ENCODE results near the gene ATXN1. TPM values are rescaled to one million over a fixed set of nuclear protein-coding genes. Genes with fewer than 3 reads are reported as not detected.

ATXN1 gene
- total and polyA plus RNA-seq, 2 experiments from 2014 or later = 4.8 to 9.1 TPM

DNA sequence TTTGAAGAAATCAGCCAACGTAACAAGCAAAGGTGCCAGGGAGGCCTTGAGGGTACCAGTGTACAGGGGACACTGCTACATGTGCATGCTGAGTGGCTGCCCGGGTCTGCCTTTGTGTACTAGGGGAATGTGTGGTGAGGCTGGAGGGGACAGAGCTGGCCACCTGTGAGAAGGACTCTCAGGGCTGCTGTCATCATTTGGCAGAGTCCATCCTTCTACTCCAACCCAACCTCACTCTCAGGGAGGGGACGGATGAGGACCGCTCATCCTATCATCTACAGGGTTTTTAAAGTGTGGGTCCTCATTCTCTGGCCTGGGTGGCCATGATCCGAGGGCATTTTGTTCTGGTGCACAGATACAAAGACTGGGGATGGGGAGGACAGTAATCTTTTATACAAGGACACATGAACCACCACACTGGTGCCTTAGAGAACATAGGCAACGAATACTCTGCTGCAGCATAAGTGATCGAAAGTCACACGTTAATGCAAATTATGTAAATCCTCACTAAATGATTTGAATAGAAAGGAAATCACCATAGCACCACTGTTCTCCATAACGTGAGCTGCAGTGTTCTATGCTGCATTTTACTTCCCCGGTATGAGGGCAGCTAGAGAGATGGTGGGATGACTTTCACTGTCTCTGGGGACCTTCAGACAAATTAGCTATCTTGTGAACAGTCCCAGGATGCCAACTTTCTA lies 341.5 kb downstream of the ATXN1 start (continued):
- TF ChIP-seq, protein P1, sequence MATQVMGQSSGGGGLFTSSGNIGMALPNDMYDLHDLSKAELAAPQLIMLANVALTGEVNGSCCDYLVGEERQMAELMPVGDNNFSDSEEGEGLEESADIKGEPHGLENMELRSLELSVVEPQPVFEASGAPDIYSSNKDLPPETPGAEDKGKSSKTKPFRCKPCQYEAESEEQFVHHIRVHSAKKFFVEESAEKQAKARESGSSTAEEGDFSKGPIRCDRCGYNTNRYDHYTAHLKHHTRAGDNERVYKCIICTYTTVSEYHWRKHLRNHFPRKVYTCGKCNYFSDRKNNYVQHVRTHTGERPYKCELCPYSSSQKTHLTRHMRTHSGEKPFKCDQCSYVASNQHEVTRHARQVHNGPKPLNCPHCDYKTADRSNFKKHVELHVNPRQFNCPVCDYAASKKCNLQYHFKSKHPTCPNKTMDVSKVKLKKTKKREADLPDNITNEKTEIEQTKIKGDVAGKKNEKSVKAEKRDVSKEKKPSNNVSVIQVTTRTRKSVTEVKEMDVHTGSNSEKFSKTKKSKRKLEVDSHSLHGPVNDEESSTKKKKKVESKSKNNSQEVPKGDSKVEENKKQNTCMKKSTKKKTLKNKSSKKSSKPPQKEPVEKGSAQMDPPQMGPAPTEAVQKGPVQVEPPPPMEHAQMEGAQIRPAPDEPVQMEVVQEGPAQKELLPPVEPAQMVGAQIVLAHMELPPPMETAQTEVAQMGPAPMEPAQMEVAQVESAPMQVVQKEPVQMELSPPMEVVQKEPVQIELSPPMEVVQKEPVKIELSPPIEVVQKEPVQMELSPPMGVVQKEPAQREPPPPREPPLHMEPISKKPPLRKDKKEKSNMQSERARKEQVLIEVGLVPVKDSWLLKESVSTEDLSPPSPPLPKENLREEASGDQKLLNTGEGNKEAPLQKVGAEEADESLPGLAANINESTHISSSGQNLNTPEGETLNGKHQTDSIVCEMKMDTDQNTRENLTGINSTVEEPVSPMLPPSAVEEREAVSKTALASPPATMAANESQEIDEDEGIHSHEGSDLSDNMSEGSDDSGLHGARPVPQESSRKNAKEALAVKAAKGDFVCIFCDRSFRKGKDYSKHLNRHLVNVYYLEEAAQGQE (IDR thresholded peaks at IDR 0.05; ENCODE audit: unreplicated experiment) = no peak
- TF ChIP-seq ZNF331 (CRISPR knock-in tag; IDR thresholded peaks at IDR 0.05; ENCODE audit: low read depth) = no peak
- TF ChIP-seq STAT1 (IDR thresholded peaks at IDR 0.05; ENCODE audit: unreplicated experiment) = no peak
- TF ChIP-seq, protein P2, sequence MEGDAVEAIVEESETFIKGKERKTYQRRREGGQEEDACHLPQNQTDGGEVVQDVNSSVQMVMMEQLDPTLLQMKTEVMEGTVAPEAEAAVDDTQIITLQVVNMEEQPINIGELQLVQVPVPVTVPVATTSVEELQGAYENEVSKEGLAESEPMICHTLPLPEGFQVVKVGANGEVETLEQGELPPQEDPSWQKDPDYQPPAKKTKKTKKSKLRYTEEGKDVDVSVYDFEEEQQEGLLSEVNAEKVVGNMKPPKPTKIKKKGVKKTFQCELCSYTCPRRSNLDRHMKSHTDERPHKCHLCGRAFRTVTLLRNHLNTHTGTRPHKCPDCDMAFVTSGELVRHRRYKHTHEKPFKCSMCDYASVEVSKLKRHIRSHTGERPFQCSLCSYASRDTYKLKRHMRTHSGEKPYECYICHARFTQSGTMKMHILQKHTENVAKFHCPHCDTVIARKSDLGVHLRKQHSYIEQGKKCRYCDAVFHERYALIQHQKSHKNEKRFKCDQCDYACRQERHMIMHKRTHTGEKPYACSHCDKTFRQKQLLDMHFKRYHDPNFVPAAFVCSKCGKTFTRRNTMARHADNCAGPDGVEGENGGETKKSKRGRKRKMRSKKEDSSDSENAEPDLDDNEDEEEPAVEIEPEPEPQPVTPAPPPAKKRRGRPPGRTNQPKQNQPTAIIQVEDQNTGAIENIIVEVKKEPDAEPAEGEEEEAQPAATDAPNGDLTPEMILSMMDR (conservative IDR thresholded peaks at IDR 0.05; ENCODE audit: low read depth in 2 of 2) = no peak
- no peak for TF ChIP-seq JUNB (IDR thresholded peaks at IDR 0.05; ENCODE audit: unreplicated experiment)
- TF ChIP-seq NANOG (IDR thresholded peaks at IDR 0.05; ENCODE audit: borderline replicate concordance) = no peak
- no peak for TF ChIP-seq EZH2phosphoT487 (IDR thresholded peaks at IDR 0.05; ENCODE audit: unreplicated experiment)
- no peak for TF ChIP-seq POLR2AphosphoS5 (IDR thresholded peaks at IDR 0.05; ENCODE audit: low read depth)

DNA sequence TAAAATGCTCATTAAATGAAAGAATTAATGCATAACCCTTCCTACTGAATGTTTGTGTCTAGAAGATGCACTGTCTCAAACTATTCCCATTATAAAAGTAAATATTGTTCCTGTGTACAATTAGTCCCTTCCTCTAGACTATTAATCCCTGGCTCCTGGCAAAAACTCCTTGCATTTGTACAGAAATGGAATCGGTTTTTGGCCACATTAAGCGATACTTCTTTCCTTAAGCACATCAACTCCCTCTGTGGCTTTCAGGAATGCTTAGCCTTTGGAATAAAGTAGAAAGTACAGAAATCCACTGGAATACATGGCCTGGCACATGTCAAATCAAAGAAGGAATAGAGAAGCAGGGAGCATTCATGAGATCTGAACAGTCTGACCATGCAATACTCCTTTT lies 343.1 kb downstream of the ATXN1 start:
- DNase-seq (ENCODE audit: low spot score) (no peak), ATAC-seq (no peak)
- Mint-ChIP-seq H3K36me3 (ENCODE audit: low read depth) (no peaks in the 10 kb centered on the region), H3K4me1 (peaks cover 23% of the 10 kb centered on the region), H3K27me3 (ENCODE audit: insufficient read depth, low read depth, poor library complexity) (peaks cover 1% of the 10 kb centered on the region), H3K27ac (no peak overlapping the region), H3K9me3 (no peaks in the 10 kb centered on the region), H3K4me3 (no peak overlapping the region)
- no peak overlapping the region for H3K27ac ChIP-seq (ENCODE audit: low read depth)
- H3K36me3 ChIP-seq (ENCODE audit: insufficient read depth) = no peaks in the 10 kb centered on the region
- peaks cover 15% of the 10 kb centered on the region for H3K4me1 ChIP-seq (ENCODE audit: insufficient read depth)
- H3F3A ChIP-seq (replicated peaks; ENCODE audit: low read depth) = no peaks in the 10 kb centered on the region
- H3K4me2 ChIP-seq = no peak overlapping the region
- no peak overlapping the region for H2AFZ ChIP-seq
- no peaks in the 10 kb centered on the region for H3K9me2 ChIP-seq (ENCODE audit: insufficient read depth)
- H4K20me1 ChIP-seq (replicated peaks; ENCODE audit: insufficient read depth) = no peaks in the 10 kb centered on the region
- no peaks in the 10 kb centered on the region for H3K79me2 ChIP-seq (replicated peaks; ENCODE audit: insufficient read depth)
- TF ChIP-seq EZH2phosphoT487 (IDR thresholded peaks at IDR 0.05; ENCODE audit: unreplicated experiment) = no peak
- TF ChIP-seq, protein P3, sequence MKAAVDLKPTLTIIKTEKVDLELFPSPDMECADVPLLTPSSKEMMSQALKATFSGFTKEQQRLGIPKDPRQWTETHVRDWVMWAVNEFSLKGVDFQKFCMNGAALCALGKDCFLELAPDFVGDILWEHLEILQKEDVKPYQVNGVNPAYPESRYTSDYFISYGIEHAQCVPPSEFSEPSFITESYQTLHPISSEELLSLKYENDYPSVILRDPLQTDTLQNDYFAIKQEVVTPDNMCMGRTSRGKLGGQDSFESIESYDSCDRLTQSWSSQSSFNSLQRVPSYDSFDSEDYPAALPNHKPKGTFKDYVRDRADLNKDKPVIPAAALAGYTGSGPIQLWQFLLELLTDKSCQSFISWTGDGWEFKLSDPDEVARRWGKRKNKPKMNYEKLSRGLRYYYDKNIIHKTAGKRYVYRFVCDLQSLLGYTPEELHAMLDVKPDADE (IDR thresholded peaks at IDR 0.05) = no peak
- TF ChIP-seq, protein P2 (conservative IDR thresholded peaks at IDR 0.05; ENCODE audit: low read depth in 2 of 2) = no peak
- H3K27me3 ChIP-seq (ENCODE audit: insufficient read depth) = no peaks in the 10 kb centered on the region
- no peak overlapping the region for H3K4me3 ChIP-seq

Measured in GM23338 (cell line).